Measurements from ENCODE around the gene CCL27. TPM values are rescaled to one million over a fixed set of nuclear protein-coding genes. Genes with fewer than 3 reads are reported as not detected.

CCL27 gene
- total and polyA plus RNA-seq, 2 of the 8 experiments (the other 6 are each of a cell fraction or from before 2014, with no cell fraction given) = 0.42 TPM; not detected in 1

DNA sequence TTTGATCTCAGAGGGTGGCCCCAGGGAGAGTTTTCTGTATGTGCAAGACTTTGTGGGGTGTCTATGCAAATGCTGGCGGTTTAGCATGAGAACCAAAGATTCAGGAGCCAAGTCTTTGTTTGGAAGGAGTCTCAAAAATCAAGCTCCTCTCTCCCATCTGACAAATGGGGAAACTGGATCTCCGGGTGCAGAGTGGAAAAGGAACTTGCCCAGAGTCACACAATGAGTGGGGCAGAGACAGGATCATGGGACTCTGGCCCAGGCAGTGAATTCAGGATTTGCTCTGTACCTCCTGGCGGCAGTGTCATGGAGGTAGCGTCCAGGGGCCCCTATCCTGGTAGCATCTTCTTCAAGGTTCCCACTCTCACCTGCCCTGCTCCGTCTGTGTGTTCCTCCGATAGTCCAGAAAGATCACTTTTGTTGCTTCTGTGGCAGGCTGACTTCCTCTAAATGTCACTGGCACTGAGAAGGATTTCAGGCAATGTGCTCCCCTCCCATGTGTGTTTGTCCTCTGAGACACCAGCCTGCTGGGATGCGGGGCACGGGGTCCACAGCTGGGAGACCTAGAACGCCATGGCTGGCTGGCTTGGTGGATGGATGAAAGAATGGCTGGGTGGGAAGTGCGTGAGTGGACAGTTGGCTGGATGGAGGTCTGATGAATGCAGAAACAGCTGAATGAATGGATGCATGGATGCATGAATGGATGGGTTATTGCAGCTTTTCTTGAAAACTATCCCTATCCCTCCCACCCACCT is 25.0 kb upstream of the CCL27 start:
- POLR2A ChIA-PET (ENCODE audit: partially characterized antibody) = no interaction called here
- H3K79me2 ChIP-seq (ENCODE audit: control insufficient read depth in 1 of 2, insufficient read depth in 2 of 2, low read length in 2 of 2) = no peaks in the 10 kb centered on the region
- H3K36me3 ChIP-seq (ENCODE audit: control insufficient read depth in 2 of 4, insufficient read depth in 4 of 4, low read length in 3 of 4) = no peaks in the 10 kb centered on the region
- CTCF ChIA-PET (ENCODE audit: partially characterized antibody) = interaction anchor here (1.6 to 12.6 kb wide), 3 partner anchors 12 to 22 kb away, joined by 4 to 147 read pairs (median 39); no protein-coding TSS in a partner anchor
- H4K20me1 ChIP-seq (replicated peaks in 1 of 2; ENCODE audit: control insufficient read depth in 1 of 2, insufficient read depth in 2 of 2, low read length in 2 of 2) = no peaks in the 10 kb centered on the region
- H4K91ac ChIP-seq (replicated peaks; ENCODE audit: insufficient read length, low read length) = no peak overlapping the region
- H3K27me3 ChIP-seq (replicated peaks in 1 of 4; ENCODE audit: control insufficient read depth in 3 of 4, extremely low read depth in 1 of 4, insufficient read depth in 3 of 4, low read length in 3 of 4) = no peaks in the 10 kb centered on the region
- peaks cover 0 to 3% (median 1%) of the 10 kb centered on the region in 4 experiments; a peak in 2 of 7 replicates for H3K4me1 ChIP-seq (replicated peaks in 1 of 4; ENCODE audit: control insufficient read depth in 3 of 4, insufficient read depth in 4 of 4, low read length in 3 of 4)
- H3K18ac ChIP-seq (ENCODE audit: extremely low read depth, low read length) = no peak overlapping the region
- H2BK20ac ChIP-seq (ENCODE audit: low read length) = no peak overlapping the region; the same call in 1 of the 2 replicates
- H4K8ac ChIP-seq (ENCODE audit: extremely low read depth, insufficient read depth, low read length) = no peak overlapping the region
- H3K9me3 ChIP-seq (ENCODE audit: insufficient read depth in 2 of 2, low read depth in 1 of 2, low read length in 1 of 2) = no peaks in the 10 kb centered on the region
- no peak overlapping the region for H2BK15ac ChIP-seq (ENCODE audit: low read length)
- TF ChIP-seq SP4 (IDR thresholded peaks at IDR 0.05; ENCODE audit: low read length) = no peak
- no peak for TF ChIP-seq SIN3A (conservative IDR thresholded peaks at IDR 0.05 in 1 of 2, IDR thresholded peaks at IDR 0.05 in 1 of 2; ENCODE audit: low read depth in 1 of 2, low read length in 2 of 2)
- no peak for TF ChIP-seq SUZ12 (IDR thresholded peaks at IDR 0.05; ENCODE audit: low read length)
- TF ChIP-seq CHD1 (IDR thresholded peaks at IDR 0.05; ENCODE audit: low read depth, low read length) = no peak
- H3K23ac ChIP-seq (ENCODE audit: insufficient read length) = no peak overlapping the region
- no peak overlapping the region for H3K14ac ChIP-seq (ENCODE audit: insufficient read length)
- no peak overlapping the region for H3K9ac ChIP-seq (replicated peaks in 1 of 4; ENCODE audit: extremely low read depth in 1 of 4, low read depth in 3 of 4, low read length in 3 of 4)
- no peak overlapping the region for H4K5ac ChIP-seq (ENCODE audit: insufficient read length, low read depth, low read length)
- no peak overlapping the region for H3K4ac ChIP-seq (replicated peaks; ENCODE audit: insufficient read length, low read depth, low read length)
- H3K23me2 ChIP-seq (ENCODE audit: low read depth, low read length) = no peaks in the 10 kb centered on the region; the same call in 1 of the 2 replicates
- H3K79me1 ChIP-seq (ENCODE audit: low read depth, low read length) = no peaks in the 10 kb centered on the region
- peak overlapping the region; percentile 76; the same call in 1 of the 2 replicates for H2BK12ac ChIP-seq (ENCODE audit: low read depth, low read length)
- FAIRE-seq = no peak
- no peak overlapping the region for H3K56ac ChIP-seq (replicated peaks; ENCODE audit: insufficient read length, low read depth, low read length)
- no peak overlapping the region for H3K4me3 ChIP-seq (ENCODE audit: extremely low read depth in 1 of 4, insufficient read depth in 2 of 4, low read depth in 3 of 4, low read length in 4 of 4)
- H3K4me2 ChIP-seq (ENCODE audit: insufficient read depth in 1 of 2, low read depth in 2 of 2, low read length in 2 of 2) = no peak overlapping the region; a peak in 1 of 4 replicates
- no peak overlapping the region for H2AK5ac ChIP-seq (ENCODE audit: low read depth, low read length)
- H2AFZ ChIP-seq (ENCODE audit: low read length) = no peak overlapping the region
- WGBS, 2 experiments (ENCODE audit: extremely low coverage in 1 of 2, insufficient coverage in 1 of 2, insufficient read length in 1 of 2, insufficient replicate concordance in 2 of 2, low coverage in 1 of 2, low lambda C conversion rate in 2 of 2, missing lambda C conversion rate in 1 of 2) = 87% methylated on average over 10 of the region's 10 CpGs; no CpG with 5 or more reads in 1 of the 2 experiments
- H3K27ac ChIP-seq (ENCODE audit: low read depth, low read length) = no peak overlapping the region
- DNase-seq (ENCODE audit: low read depth in 1 of 2, low spot score in 2 of 2) = no peak
- no peak overlapping the region for H2BK5ac ChIP-seq (ENCODE audit: low read depth, low read length)
- no peak overlapping the region for H2BK120ac ChIP-seq (replicated peaks; ENCODE audit: low read depth, low read length)

Measured in H1 (cell line).